ENCODE results near the gene KRTAP5-6.
"Not testable (repeated sequence)": the region's sequence is repeated elsewhere in the genome, so short reads cannot be mapped to it uniquely, and the experiment has no call there.

- not testable (repeated sequence) for TF ChIP-seq CTCF (IDR thresholded peaks at IDR 0.05); EZH2 (IDR thresholded peaks at IDR 0.05; ENCODE audit: borderline replicate concordance, insufficient read depth, low read depth, low read length, poor library complexity, severe bottlenecking)
Observed at GRCh38 chr11:1662699-1663283, 34.2 kb upstream of the KRTAP5-6 start.

Measured in B cell (primary cell).